D341Med (cell line): ENCODE measurements around the gene OR56B4.

Experiments
- DNase-seq: peaks from one replicate; pipeline ENCODE4 v3.0.0; 2012; ENCODE audit warnings: low spot score

The OR56B4 gene

GRCh38 chr11:6152126-6152525, 44.6 kb downstream of the OR56B4 start:
- DNase-seq, result no peak

GRCh38 chr11:6156628-6157359, 49.3 kb downstream of the OR56B4 start:
- no peak for DNase-seq
